CD4-positive, alpha-beta T cell treated with Interleukin-4 for 4 hours (primary cell): ENCODE results near the gene ACVR1C.
"Not testable (repeated sequence)": the region's sequence is repeated elsewhere in the genome, so short reads cannot be mapped to it uniquely, and the experiment has no call there.

Source experiments
- DNase-seq: peaks from one replicate; pipeline ENCODE4 v3.0.0-alpha.2; 2020

Gene ACVR1C

GRCh38 chr2:157572725-157573124 lies 55.9 kb downstream of the ACVR1C start:
- no peak for DNase-seq

DNA sequence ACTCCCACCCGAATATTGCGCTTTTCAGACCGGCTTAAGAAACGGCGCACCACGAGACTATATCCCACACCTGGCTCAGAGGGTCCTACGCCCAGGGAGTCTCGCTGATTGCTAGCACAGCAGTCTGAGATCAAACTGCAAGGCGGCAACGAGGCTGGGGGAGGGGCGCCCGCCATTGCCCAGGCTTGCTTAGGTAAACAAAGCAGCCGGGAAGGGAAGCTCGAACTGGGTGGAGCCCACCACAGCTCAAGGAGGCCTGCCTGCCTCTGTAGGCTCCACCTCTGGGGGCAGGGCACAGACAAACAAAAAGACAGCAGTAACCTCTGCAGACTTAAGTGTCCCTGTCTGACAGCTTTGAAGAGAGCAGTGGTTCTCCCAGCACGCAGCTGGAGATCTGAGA lies 62.0 kb downstream of the ACVR1C start:
- DNase-seq, result not testable (repeated sequence)

- not testable (repeated sequence) for DNase-seq
Measured at GRCh38 chr2:157566113-157566512, 62.6 kb downstream of the ACVR1C start.

DNA sequence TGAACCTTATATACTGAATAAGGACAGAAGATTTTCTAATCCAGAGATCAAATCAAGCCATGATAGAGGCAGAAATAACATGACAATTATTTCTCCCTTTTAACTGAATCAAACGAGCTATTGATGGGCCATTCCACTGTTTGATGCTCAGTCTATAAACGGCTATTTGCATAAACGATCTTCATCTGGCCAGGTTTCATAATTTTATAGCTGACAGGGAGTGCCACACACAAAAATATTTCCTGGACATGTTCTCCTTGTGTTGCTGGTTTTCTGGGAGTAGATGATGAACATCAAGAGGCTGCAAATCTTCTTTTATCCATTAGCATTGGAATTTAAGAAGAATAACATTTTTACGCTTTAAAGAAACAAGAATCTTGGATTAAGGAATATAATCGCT lies 63.1 kb downstream of the ACVR1C start:
- DNase-seq, result no peak

DNA sequence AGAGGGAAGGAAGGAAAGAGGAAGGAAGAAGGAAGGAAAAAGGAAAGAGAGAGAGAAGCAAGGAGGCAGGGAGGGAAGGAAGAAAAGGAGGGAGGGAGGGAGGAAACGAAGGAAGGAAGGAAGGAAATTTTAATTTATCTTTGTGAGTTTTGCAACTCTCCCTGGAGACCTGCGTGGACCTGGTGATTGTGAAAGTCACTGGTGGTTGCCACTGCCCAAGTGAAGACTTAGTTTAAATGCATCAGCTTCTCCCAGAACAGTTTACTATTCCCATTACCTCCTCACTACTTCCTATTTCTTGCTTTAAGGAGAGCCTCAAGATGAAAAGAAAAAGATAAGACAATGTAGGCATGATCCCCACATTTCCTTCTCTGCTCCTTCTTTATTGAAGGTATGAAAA lies 68.8 kb downstream of the ACVR1C start:
- no peak for DNase-seq

DNA sequence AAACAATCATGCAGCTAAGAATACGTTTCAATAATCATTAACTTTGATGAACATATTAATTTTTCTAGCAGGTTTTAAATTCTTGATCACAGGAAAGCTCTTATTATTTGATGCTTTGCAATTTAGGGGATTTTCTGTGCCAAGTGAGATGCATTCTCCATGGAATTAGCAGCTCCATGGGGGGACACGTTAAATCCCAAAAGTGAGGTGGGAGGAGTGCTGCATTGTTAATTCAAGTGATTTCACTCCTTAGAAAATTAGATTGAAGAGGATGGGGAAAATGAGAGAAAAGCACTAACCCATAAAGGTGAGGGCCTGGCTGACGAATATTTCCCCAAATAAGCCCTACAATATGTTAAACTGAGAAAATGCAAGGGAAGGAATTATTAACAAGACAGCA lies 69.2 kb downstream of the ACVR1C start:
- DNase-seq, result no peak

- no peak for DNase-seq
Measured at GRCh38 chr2:157559061-157559460, 69.6 kb downstream of the ACVR1C start.

- no peak for DNase-seq
Measured at GRCh38 chr2:157557770-157558169, 70.9 kb downstream of the ACVR1C start.

DNA sequence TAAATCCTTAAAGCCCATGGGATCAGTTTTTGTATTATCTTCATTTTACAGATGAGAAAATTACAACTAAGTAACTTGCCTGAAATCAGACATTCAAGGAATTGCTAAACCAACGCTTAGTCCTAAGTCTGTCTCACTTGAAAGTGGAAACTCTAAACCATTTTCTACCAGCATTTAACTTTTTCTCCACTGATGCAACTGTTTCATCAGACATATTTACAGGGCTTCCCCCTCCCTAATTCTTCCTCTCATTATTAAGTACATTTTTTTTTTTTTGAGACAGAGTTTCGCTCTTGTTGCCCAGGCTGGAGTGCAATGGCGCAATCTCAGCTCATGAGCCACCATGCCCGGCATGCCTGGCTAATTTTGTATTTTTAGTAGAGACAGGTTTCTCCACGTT lies 88.6 kb downstream of the ACVR1C start:
- DNase-seq, result no peak

DNA sequence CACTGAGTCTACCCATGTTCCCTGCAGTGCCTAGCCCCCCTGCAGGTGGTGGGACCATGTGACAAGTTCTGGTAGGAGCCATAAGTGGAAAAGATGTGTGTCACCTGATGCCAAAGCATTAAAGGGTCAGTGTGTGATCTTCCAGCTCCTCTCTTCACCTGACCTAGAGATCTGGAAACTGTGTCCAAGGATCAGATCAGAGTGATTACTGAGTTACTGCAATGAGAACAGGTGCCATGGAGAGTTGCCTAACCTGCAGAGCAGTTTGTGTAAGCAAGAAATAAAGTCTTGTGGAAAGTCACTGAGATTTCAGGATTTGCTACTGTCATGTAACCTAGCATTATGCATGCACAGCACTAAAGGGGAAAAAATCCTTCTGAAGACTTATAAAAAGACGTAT lies 90.6 kb downstream of the ACVR1C start:
- no peak for DNase-seq

GRCh38 chr2:157536815-157537214 lies 91.8 kb downstream of the ACVR1C start:
- DNase-seq, result no peak

GRCh38 chr2:157528963-157529751 lies 99.5 kb downstream of the ACVR1C start:
- DNase-seq, result no peak

DNA sequence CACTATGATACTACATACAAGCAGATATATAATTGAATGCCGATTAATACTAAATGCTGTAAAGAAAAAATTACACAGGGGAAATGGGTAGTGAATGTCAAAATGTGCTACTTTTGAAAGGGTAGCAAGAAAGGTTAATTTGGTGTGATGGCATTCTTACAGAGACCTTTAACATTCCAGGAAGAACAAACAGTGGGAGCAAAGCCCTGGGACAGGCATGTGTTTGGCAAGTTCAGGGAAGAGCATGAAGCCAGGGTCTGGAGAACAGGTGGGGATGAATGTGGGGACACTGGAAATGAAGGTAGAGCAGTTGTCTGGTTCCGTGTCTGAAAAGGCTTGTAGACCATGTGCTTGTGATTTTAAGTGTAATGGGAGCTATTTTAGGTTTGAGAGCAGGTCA lies 102.6 kb downstream of the ACVR1C start:
- no peak for DNase-seq

DNA sequence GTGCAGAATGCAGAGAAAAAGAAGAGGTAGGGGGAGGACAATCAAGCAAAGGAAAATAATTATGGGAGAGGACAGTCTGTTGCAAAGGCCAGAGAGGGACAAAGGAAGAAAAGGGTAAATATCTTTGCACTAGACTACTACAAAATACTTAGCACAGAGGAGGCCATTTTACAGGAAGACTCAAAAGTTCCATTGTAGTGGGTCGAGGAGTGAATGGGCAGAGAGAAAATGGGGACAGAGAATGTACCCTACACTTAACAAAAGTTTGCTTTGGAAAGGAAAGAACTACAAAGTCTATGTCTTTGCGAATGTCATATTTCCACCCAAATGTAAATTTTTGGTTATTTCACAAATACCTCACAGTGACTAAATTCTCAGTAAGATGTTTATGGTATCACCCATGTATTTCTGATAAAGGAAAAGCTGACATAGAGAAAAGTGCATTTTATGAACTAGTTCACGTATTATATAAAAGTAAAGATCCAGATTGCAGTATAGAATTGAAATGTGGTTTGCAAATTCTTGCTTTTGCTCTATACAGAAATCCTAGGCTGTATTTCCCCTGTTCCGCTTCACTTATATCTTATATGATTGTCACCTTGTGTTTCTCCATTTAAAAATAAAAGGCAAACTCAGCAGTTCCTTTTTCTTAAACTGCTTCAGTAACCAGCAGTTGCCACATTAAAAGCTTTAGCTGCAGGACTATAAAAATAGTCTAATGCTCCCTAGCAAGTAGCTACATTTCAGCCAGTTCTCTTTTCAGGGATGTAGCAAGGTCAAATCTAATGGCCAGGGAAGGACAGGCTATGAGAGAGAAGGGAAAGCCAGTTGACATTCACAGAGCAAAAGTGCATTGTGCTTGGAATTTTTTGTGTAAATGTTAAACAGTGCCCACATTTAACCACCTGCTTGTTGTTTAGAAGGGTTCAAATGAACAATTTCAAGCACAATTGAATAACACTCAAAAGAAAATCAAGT lies 105.1 kb downstream of the ACVR1C start:
- no peak for DNase-seq

DNA sequence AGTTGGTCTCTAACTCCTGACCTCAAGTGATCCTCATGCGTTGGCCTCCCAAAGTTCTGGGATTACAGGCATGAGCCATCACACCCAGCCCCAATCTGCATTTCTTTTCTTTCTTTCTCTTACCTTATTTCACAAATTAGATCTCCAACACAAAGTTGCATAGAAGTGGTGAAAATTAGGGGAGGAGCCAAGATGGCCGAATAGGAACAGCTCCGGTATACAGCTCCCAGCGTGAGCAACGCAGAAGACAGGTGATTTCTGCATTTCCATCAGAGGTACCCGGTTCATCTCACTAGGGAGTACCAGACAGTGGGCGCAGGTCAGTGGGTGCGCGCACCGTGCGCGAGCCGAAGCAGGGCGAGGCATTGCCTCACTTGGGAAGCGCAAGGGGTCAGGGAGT lies 113.7 kb downstream of the ACVR1C start:
- not testable (repeated sequence) for DNase-seq

DNA sequence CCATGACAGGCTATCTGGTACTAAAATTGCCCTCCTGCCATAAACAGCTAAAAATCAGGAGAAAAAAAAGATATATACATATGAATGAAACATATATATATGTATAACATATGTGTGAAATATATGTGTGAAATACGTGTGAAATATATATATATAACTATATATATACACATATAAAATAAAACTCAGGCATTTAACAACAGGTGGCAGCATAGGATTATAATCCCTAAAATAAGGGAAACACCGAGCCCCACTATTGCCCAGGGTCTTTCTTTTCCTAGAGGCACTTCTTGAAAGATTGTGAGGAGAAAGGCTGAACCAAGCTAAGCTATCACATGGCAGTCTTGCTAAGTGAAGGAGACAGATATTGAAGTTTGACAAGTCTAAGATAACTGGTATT lies 118.9 kb downstream of the ACVR1C start:
- no peak for DNase-seq

- no peak for DNase-seq
Measured at GRCh38 chr2:157508676-157509075, 120.0 kb downstream of the ACVR1C start.

- DNase-seq, result no peak
Measured at GRCh38 chr2:157506586-157506985, 122.1 kb downstream of the ACVR1C start.

GRCh38 chr2:157504623-157505022 lies 124.0 kb downstream of the ACVR1C start:
- no peak for DNase-seq

DNA sequence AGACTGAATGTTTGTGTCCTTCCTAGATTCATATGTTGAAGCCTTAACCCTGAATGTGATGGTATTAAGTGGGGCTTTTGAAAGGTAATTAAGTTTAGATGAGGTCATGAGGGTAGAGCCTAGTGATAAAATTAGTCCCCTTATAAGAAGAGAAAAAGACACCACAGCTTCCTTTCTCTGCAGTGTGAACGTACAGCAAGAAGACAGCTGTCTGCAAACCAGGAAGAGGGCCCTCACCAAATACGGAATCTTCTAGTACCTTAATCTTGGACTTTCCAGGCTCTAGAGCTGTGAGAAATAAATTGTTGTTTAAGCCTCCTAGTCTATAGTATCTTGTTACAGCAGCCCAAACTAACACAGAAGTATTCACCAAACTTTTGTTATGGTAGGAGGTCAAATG lies 127.6 kb downstream of the ACVR1C start:
- no peak for DNase-seq

- no peak for DNase-seq
Measured at GRCh38 chr2:157500334-157500733, 128.3 kb downstream of the ACVR1C start.

- no peak for DNase-seq
Measured at GRCh38 chr2:157498483-157498882, 130.2 kb downstream of the ACVR1C start.

DNA sequence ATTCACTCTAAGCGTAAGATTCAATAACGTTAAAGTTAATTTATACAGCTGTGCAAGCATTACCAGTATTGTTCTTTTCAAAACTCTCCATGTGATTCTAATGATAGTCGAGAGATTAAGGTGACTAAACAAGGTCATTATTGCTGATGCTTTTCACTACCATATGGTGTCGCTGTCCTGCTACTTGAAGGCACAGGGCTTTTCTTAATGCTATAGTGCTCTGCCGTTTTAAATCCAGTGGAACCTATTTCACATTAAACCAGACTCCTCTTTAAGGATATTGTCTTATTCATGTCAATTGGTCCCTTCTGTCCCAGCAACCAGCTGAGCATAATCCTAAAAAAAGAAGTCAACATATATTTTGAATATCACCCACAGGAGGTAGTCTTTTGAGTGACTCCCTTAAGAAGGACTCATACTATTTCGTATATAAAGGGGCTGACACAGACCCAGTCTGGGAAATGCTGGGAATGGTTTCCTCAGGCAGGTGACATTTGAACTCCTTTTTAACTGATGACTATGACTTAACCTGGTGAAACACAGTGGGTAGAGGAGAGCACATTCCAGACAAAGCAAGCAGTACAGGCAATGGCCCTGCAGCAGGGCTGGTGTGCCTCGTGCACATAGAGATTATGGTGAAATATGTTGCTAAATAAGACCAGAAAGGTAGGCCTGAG lies 130.9 kb downstream of the ACVR1C start:
- DNase-seq, result peak; percentile 68
